ENCODE results near the gene SNPH. TPM values are rescaled to one million over a fixed set of nuclear protein-coding genes. Genes with fewer than 3 reads are reported as not detected.

SNPH gene
- total and polyA plus RNA-seq, 2 of the 8 experiments (the other 6 are each of a cell fraction or from before 2014, with no cell fraction given): 0.98 to 4.9 TPM

GRCh38 chr20:1317545-1318255, 51.6 kb downstream of the SNPH start (continued):
- no peak for TF ChIP-seq EZH2 (IDR thresholded peaks at IDR 0.05; ENCODE audit: low read depth, low read length, severe bottlenecking)
- no peak for TF ChIP-seq KDM4A (IDR thresholded peaks at IDR 0.05; ENCODE audit: low read depth, low read length, severe bottlenecking)
- TF ChIP-seq MAFK (IDR thresholded peaks at IDR 0.05; ENCODE audit: low read depth, low read length): no peak
- TF ChIP-seq TCF12 (IDR thresholded peaks at IDR 0.05; ENCODE audit: low read depth, low read length): no peak

All from H1 (cell line).